Measurements from ENCODE around the gene HIC1. TPM values are rescaled to one million over a fixed set of nuclear protein-coding genes. Genes with fewer than 3 reads are reported as not detected.

The HIC1 gene
- total and polyA plus RNA-seq, 4 donors: 0.44 to 4.8 (median 3.7) TPM

- no peaks in the 10 kb centered on the region for H3K9me3 ChIP-seq (ENCODE audit: control insufficient read depth in 4 of 4, low read length in 3 of 4)
- H3K9ac ChIP-seq (ENCODE audit: low read depth in 1 of 2, low read length in 2 of 2): peak overlapping the region in 1 of 2 donors; percentile 45
- peak overlapping the region; percentile 64 to 79 for H3K27ac ChIP-seq (ENCODE audit: low read depth in 1 of 2, low read length in 2 of 2)
- TF ChIP-seq HNF4A (conservative IDR thresholded peaks at IDR 0.05): no peak
- TF ChIP-seq ATF3 (IDR thresholded peaks at IDR 0.05): no peak
- peak; percentile 71 to 77 for TF ChIP-seq RXRA (IDR thresholded peaks at IDR 0.05)
- TF ChIP-seq REST (IDR thresholded peaks at IDR 0.05): peak; percentile 10
- TF ChIP-seq FOXA2 (IDR thresholded peaks at IDR 0.05): no peak
- peak; percentile 53 to 56 for TF ChIP-seq RAD21 (IDR thresholded peaks at IDR 0.05)
- TF ChIP-seq HNF4G (IDR thresholded peaks at IDR 0.05): no peak
- TF ChIP-seq SP1 (IDR thresholded peaks at IDR 0.05): peak; percentile 40
- no peak for TF ChIP-seq FOXA1 (IDR thresholded peaks at IDR 0.05)
- no peak for TF ChIP-seq TAF1 (conservative IDR thresholded peaks at IDR 0.05)
- TF ChIP-seq GABPA (IDR thresholded peaks at IDR 0.05 in 1 of 2, conservative IDR thresholded peaks at IDR 0.05 in 1 of 2): no peak
- TF ChIP-seq ZBTB33 (IDR thresholded peaks at IDR 0.05): no peak
- no peak for TF ChIP-seq MAX (IDR thresholded peaks at IDR 0.05)
- no peak for TF ChIP-seq JUND (IDR thresholded peaks at IDR 0.05)
- TF ChIP-seq CTCF (IDR thresholded peaks at IDR 0.05; ENCODE audit: low read depth, low read length, missing input control): no peak
- TF ChIP-seq NR2F2 (IDR thresholded peaks at IDR 0.05): peak; percentile 86
- no peak for TF ChIP-seq YY1 (IDR thresholded peaks at IDR 0.05)
- WGBS: 46% methylated on average over 7 of the region's 7 CpGs
- peaks cover 2 to 23% (median 15%) of the 10 kb centered on the region in 4 donors for H3K4me1 ChIP-seq (ENCODE audit: control insufficient read depth in 4 of 4, insufficient read depth in 4 of 4, low read length in 3 of 4)
- no peak overlapping the region for H3K4me3 ChIP-seq (ENCODE audit: low read depth in 1 of 3, low read length in 3 of 3)
- DNase-seq (ENCODE audit: low spot score): no peak
- peaks cover 1 to 8% (median 5%) of the 10 kb centered on the region in 4 donors for H3K36me3 ChIP-seq (ENCODE audit: control insufficient read depth in 4 of 4, insufficient read depth in 3 of 4, low read depth in 1 of 4, low read length in 3 of 4)
- H3K27me3 ChIP-seq (ENCODE audit: control insufficient read depth in 4 of 4, insufficient read depth in 4 of 4, low read length in 3 of 4): no peaks in the 10 kb centered on the region
Observed at GRCh38 chr17:2083613-2084035, 28.7 kb downstream of the HIC1 start.

Data from liver (tissue), 9 donors.